ENCODE measurements around the gene ATP10A.

- TF ChIP-seq CTCF (IDR thresholded peaks at IDR 0.05) (no peak), POLR2A (IDR thresholded peaks at IDR 0.05) (no peak)
Measured at GRCh38 chr15:25738171-25738965, 124.8 kb downstream of the ATP10A start.
